GM23338 (cell line): ENCODE data around the gene SRRD.

Experiments
- CREB1 ChIP-seq: fragments of 250-450 bp; sonication (Bioruptor Pico); IDR thresholded peaks from 2 replicates; pipeline ENCODE4 v1.5.0; 2020; ENCODE audit warnings: low read depth, mild to moderate bottlenecking, moderate library complexity
- EZH2 ChIP-seq: fragments of 200-600 bp; sonication (generic); IDR thresholded peaks from one replicate; pipeline ENCODE4 v1.8.0; 2017; ENCODE audit warnings: antibody characterized with exemption, mild to moderate bottlenecking, low read depth; ENCODE audit not compliant: unreplicated experiment
- EZH2phosphoT487 ChIP-seq: fragments of 200-600 bp; sonication (generic); IDR thresholded peaks from one replicate; pipeline ENCODE4 v1.8.1; 2018; ENCODE audit warnings: antibody characterized with exemption; ENCODE audit not compliant: unreplicated experiment
- NANOG ChIP-seq: IDR thresholded peaks from 2 replicates; pipeline ENCODE4 v1.6.1; 2016; ENCODE audit warnings: antibody characterized with exemption, borderline replicate concordance
- POLR2AphosphoS5 ChIP-seq: IDR thresholded peaks from 2 replicates; pipeline ENCODE4 v1.6.1; 2016; ENCODE audit warnings: antibody characterized with exemption, low read depth
- ZNF114 ChIP-seq: fragments of 250-450 bp; sonication (Bioruptor Pico); IDR thresholded peaks from 2 replicates; pipeline ENCODE4 v1.5.0; 2020; ENCODE audit warnings: mild to moderate bottlenecking, moderate library complexity
- ZNF331 ChIP-seq: fragments of 250-450 bp; sonication (Bioruptor Pico); IDR thresholded peaks from 2 replicates; pipeline ENCODE4 v1.5.0; 2020; ENCODE audit warnings: low read depth, mild to moderate bottlenecking, moderate library complexity
- TF ChIP-seq, protein P1 (sequence below), 2 experiments: fragments of 200-600 bp in 1 of 2; sonication (generic) in 1 of 2; conservative IDR thresholded peaks; 2 replicates each; pipeline versions ENCODE4 v1.5.1 to v1.6.1; 2016 to 2017; ENCODE audit warnings: antibody characterized with exemption in 2 of 2, low read depth in 2 of 2, mild to moderate bottlenecking in 2 of 2, moderate library complexity in 1 of 2
- TF ChIP-seq, protein P2 (sequence below): IDR thresholded peaks from one replicate; pipeline ENCODE4 v1.6.1; 2018; ENCODE audit warnings: antibody characterized with exemption; ENCODE audit not compliant: unreplicated experiment

DNA sequence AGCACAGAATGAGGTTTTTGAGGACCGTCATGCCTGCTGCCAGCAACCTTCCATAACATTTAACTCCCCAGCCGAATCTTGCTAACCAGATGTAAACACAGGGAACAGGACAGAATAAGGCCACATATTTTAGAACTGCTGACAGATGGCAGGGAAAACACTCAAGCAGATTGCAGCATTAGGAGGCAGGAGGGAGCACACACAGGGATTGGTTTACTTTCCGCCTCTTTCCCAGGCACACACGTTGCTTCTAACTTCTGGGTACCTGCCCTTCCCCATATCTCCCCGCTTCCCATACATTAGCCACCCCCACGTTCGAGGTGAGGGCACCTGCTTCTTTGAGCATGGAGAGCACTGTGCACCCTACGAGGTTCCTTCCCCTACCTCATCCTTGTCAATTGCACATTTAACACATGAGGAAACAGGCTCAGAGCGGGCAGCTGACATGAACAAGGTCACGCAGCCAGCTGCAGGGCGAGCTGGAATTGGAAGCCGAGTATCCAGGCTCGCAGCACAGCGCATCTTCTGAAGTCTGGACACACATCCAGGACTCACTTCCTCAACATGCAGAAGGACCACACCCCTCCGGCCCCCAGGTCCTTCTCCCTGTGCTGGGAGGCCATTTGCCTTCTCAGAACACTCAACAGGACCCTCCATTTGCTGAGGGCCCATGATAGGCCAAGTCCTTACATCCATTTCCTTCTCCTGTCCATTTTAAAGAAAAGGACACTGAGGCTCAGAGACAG is 35.9 kb upstream of the SRRD start:
- TF ChIP-seq EZH2phosphoT487 (no peak), POLR2AphosphoS5 (no peak), EZH2 (no peak), CREB1 (CRISPR knock-in tag) (no peak), ZNF331 (no peak), ZNF114 (no peak), NANOG (no peak)
- TF ChIP-seq, protein P1, sequence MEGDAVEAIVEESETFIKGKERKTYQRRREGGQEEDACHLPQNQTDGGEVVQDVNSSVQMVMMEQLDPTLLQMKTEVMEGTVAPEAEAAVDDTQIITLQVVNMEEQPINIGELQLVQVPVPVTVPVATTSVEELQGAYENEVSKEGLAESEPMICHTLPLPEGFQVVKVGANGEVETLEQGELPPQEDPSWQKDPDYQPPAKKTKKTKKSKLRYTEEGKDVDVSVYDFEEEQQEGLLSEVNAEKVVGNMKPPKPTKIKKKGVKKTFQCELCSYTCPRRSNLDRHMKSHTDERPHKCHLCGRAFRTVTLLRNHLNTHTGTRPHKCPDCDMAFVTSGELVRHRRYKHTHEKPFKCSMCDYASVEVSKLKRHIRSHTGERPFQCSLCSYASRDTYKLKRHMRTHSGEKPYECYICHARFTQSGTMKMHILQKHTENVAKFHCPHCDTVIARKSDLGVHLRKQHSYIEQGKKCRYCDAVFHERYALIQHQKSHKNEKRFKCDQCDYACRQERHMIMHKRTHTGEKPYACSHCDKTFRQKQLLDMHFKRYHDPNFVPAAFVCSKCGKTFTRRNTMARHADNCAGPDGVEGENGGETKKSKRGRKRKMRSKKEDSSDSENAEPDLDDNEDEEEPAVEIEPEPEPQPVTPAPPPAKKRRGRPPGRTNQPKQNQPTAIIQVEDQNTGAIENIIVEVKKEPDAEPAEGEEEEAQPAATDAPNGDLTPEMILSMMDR (conservative IDR thresholded peaks at IDR 0.05; ENCODE audit: low read depth in 2 of 2) = no peak
- TF ChIP-seq, protein P2, sequence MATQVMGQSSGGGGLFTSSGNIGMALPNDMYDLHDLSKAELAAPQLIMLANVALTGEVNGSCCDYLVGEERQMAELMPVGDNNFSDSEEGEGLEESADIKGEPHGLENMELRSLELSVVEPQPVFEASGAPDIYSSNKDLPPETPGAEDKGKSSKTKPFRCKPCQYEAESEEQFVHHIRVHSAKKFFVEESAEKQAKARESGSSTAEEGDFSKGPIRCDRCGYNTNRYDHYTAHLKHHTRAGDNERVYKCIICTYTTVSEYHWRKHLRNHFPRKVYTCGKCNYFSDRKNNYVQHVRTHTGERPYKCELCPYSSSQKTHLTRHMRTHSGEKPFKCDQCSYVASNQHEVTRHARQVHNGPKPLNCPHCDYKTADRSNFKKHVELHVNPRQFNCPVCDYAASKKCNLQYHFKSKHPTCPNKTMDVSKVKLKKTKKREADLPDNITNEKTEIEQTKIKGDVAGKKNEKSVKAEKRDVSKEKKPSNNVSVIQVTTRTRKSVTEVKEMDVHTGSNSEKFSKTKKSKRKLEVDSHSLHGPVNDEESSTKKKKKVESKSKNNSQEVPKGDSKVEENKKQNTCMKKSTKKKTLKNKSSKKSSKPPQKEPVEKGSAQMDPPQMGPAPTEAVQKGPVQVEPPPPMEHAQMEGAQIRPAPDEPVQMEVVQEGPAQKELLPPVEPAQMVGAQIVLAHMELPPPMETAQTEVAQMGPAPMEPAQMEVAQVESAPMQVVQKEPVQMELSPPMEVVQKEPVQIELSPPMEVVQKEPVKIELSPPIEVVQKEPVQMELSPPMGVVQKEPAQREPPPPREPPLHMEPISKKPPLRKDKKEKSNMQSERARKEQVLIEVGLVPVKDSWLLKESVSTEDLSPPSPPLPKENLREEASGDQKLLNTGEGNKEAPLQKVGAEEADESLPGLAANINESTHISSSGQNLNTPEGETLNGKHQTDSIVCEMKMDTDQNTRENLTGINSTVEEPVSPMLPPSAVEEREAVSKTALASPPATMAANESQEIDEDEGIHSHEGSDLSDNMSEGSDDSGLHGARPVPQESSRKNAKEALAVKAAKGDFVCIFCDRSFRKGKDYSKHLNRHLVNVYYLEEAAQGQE = no peak
